Neutrophil (primary cell): Measurements from ENCODE around the gene ZNF234.

Source experiments
- H3K27ac ChIP-seq: fragments of 200-600 bp; sonication (generic); 2 replicates; pipeline ENCODE4 v1.5.1; 2016; ENCODE audit warnings: mild to moderate bottlenecking, moderate library complexity
- H3K27me3 ChIP-seq: fragments of 200-600 bp; sonication (generic); 2 replicates; pipeline ENCODE4 v1.6.0; 2016; ENCODE audit warnings: mild to moderate bottlenecking
- H3K36me3 ChIP-seq: fragments of 200-600 bp; sonication (generic); 2 replicates; pipeline ENCODE4 v1.5.1; 2017
- H3K4me1 ChIP-seq, 2 experiments: fragments of 200-600 bp in 1 of 2; sonication (generic) in 1 of 2; 1 replicate in 1 of 2; 2 replicates in 1 of 2; pipeline versions ENCODE4 v1.5.1 to v1.6.1; 2013 to 2016; ENCODE audit warnings: low read depth in 1 of 2, low read length in 1 of 2, mild to moderate bottlenecking in 1 of 2, moderate library complexity in 1 of 2; ENCODE audit not compliant: control insufficient read depth in 1 of 2, insufficient read depth in 1 of 2
- H3K4me3 ChIP-seq, 2 experiments: fragments of 200-600 bp in 1 of 2; sonication (generic) in 1 of 2; 1 replicate in 1 of 2; 2 replicates in 1 of 2; pipeline ENCODE4 v1.5.1; 2013 to 2016; ENCODE audit warnings: low read depth in 1 of 2, low read length in 1 of 2, mild to moderate bottlenecking in 1 of 2, moderate library complexity in 1 of 2
- H3K9me3 ChIP-seq: fragments of 200-600 bp; sonication (generic); 2 replicates; pipeline ENCODE4 v1.5.1; 2016
- CTCF ChIP-seq: fragments of 200-600 bp; sonication (generic); IDR thresholded peaks from 2 replicates; pipeline ENCODE4 v1.5.1; 2016; ENCODE audit warnings: antibody characterized with exemption

The ZNF234 gene

DNA sequence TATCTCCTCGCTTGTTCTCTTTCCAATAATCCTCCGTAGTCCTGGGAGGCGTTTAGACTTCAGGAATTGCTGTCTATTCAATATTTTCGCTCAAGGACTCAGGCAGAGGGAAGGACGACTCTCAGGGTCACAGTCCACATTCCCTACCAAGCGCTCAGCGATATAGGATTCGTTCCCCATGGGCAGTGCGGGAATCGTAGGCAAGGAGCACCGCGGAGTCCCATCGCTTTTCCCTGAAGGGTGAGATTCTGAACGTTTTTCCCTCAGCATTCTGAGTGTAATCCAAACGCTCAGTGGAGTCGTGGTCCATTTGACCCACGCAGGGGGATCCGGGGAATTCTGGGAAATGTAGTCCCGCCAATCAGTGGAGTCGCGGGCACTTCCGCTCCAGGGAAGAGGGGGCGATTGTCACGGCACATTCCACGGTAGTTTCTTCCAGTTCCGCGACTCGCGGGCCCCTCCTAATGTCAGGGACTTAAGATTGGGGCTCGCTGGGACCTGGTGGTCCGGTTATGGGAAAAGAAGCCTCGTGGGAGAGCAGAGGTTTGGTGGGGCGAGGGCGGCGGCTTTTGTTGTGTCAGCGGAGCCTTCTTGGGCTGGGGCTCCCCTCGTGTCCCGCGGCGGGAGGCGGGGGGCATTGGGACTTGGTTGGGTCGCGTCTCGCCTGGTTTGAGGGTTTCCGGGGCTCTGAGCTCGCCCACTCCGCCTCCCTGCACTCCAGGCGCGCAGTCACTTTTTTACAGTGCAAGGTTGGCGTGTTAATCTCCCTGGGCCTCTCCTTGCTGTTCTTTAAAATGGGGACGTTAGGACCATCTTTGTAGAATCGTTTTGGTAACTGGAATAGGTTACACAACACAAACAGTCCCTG, at the start of gene ZNF234:
Gene ZNF234 (plus strand): TSS at position 364 of the 868 bp plus-strand sequence. CDS start 3,079 bp downstream, outside the sequence.
- H3K9me3 ChIP-seq: no peaks in the 10 kb centered on the region
- peak within 1 kb of the TSS; percentile 28 for H3K27ac ChIP-seq
- no peaks in the 10 kb centered on the region for H3K36me3 ChIP-seq
- H3K27me3 ChIP-seq: peaks cover 5% of the 10 kb centered on the region
- TF ChIP-seq CTCF: no peak
- peak within 1 kb of the TSS; percentile 84 to 88 for H3K4me3 ChIP-seq
- peaks cover 12 to 17% of the 10 kb centered on the region in 2 experiments for H3K4me1 ChIP-seq

- H3K27me3 ChIP-seq: no peaks in the 10 kb centered on the region
- H3K4me1 ChIP-seq: peaks cover 9 to 14% of the 10 kb centered on the region in 2 experiments
- H3K4me3 ChIP-seq: no peak overlapping the region
- TF ChIP-seq CTCF: no peak
- no peaks in the 10 kb centered on the region for H3K9me3 ChIP-seq
- H3K27ac ChIP-seq: no peak overlapping the region
- peaks cover 7% of the 10 kb centered on the region for H3K36me3 ChIP-seq
Measured at GRCh38 chr19:44092108-44092507, 49.2 kb upstream of the ZNF234 start.

GRCh38 chr19:44093931-44094765, 47.2 kb upstream of the ZNF234 start, which contains the start of gene ZNF224:
ZNF224 (plus strand) TSS chr19:44094361; CDS start chr19:44097874, 3,513 bp downstream.
- H3K9me3 ChIP-seq: no peaks in the 10 kb centered on the region
- peak within 1 kb of the TSS; percentile 74 to 85 for H3K4me3 ChIP-seq
- no peaks in the 10 kb centered on the region for H3K27me3 ChIP-seq
- H3K27ac ChIP-seq: peak within 1 kb of the TSS; percentile 67
- H3K36me3 ChIP-seq: peaks cover 26% of the 10 kb centered on the region
- TF ChIP-seq CTCF: no peak
- H3K4me1 ChIP-seq: peaks cover 9 to 14% of the 10 kb centered on the region in 2 experiments

DNA sequence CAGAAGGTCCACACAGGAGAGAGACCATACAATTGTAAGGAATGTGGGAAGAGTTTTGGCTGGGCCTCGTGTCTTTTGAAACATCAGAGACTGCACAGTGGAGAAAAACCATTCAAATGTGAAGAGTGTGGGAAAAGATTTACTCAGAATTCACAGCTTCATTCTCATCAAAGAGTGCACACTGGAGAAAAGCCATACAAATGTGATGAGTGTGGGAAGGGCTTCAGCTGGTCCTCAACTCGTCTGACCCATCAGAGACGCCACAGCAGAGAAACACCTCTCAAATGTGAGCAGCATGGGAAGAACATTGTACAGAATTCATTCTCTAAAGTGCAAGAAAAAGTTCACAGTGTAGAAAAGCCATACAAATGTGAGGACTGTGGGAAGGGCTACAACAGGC, 33.6 kb upstream of the ZNF234 start:
- Histone ChIP-seq H3K4me1 (peaks cover 9% of the 10 kb centered on the region in 2 experiments), H3K4me3 (no peak overlapping the region), H3K27me3 (no peaks in the 10 kb centered on the region), H3K36me3 (peaks cover 30% of the 10 kb centered on the region), H3K27ac (no peak overlapping the region), H3K9me3 (peaks cover 31% of the 10 kb centered on the region)
- TF ChIP-seq CTCF: no peak

GRCh38 chr19:44109458-44109857, 31.9 kb upstream of the ZNF234 start:
- no peak for TF ChIP-seq CTCF
- Histone ChIP-seq H3K4me1 (peaks cover 16 to 18% of the 10 kb centered on the region in 2 experiments), H3K36me3 (peaks cover 16% of the 10 kb centered on the region), H3K27ac (no peak overlapping the region), H3K4me3 (no peak overlapping the region), H3K9me3 (peaks cover 29% of the 10 kb centered on the region), H3K27me3 (no peaks in the 10 kb centered on the region)
